SK-N-SH (cell line): ENCODE results near the gene ARHGAP8. TPM values are rescaled to one million over a fixed set of nuclear protein-coding genes. Genes with fewer than 3 reads are reported as not detected.

Source experiments
- CTCF ChIA-PET: fragments of 300-600, 350-600 bp; formaldehyde crosslinking; extraction: SDS; loops from one replicate; lab custom pipeline; 2021; lab: Yijun Ruan, JAX
- POLR2A ChIA-PET: fragments of 350-600 bp; sonication (Branson Sonifier 250); formaldehyde crosslinking; extraction: SDS; loops from one replicate; lab custom pipeline; 2020; ENCODE audit warnings: antibody characterized with exemption, inconsistent platforms; lab: Yijun Ruan, JAX
- DNase-seq: peaks from one replicate; pipeline ENCODE4 v3.0.0; 2012
- H2AFZ ChIP-seq: fragments of 200-600 bp; sonication (generic); 2 replicates; pipeline ENCODE4 v1.8.1; 2016; ENCODE audit warnings: antibody characterized with exemption, mild to moderate bottlenecking, low read depth
- H3F3A ChIP-seq: fragments of 200-600 bp; sonication (generic); replicated peaks from 2 replicates; pipeline ENCODE3; 2016; ENCODE audit warnings: antibody characterized with exemption, mild to moderate bottlenecking; ENCODE audit not compliant: insufficient read depth
- H3K27ac ChIP-seq, 2 experiments: fragments of 200-500 bp in 1 of 2; fragments of 200-600 bp in 1 of 2; sonication (Bioruptor generic) in 1 of 2; sonication (generic), shearing (Covaris generic) in 1 of 2; 2 replicates each; pipeline versions ENCODE4 v1.5.1 to v1.6.1; 2014 to 2016; ENCODE audit warnings: low read depth in 2 of 2, inconsistent platforms in 1 of 2, low read length in 1 of 2, mild to moderate bottlenecking in 1 of 2, mixed read lengths in 1 of 2
- H3K27me3 ChIP-seq: fragments of 200-600 bp; sonication (generic), shearing (Covaris generic); 2 replicates; pipeline ENCODE4 v1.6.1; 2016; ENCODE audit warnings: mixed run types; ENCODE audit not compliant: insufficient read depth
- H3K36me3 ChIP-seq, 2 experiments: fragments of 200-500 bp in 1 of 2; fragments of 200-600 bp in 1 of 2; sonication (Bioruptor generic) in 1 of 2; sonication (generic) in 1 of 2; replicated peaks in 1 of 2; 2 replicates each; pipeline versions ENCODE3 to v1.5.1; 2014 to 2016; ENCODE audit warnings: low read length in 1 of 2, mild to moderate bottlenecking in 1 of 2; ENCODE audit not compliant: insufficient read depth in 2 of 2, control insufficient read depth in 1 of 2
- H3K4me1 ChIP-seq, 2 experiments: fragments of 200-500 bp in 1 of 2; fragments of 200-600 bp in 1 of 2; sonication (Bioruptor generic) in 1 of 2; sonication (generic), shearing (Covaris generic) in 1 of 2; 2 replicates each; pipeline versions ENCODE4 v1.5.1 to v1.6.1; 2014 to 2016; ENCODE audit warnings: low read depth in 1 of 2, low read length in 1 of 2, mixed run types in 1 of 2; ENCODE audit not compliant: insufficient read depth in 2 of 2, control insufficient read depth in 1 of 2
- H3K4me2 ChIP-seq: fragments of 200-600 bp; sonication (generic), shearing (Covaris generic); 2 replicates; pipeline ENCODE4 v1.6.1; 2017; ENCODE audit warnings: mixed run types
- H3K4me3 ChIP-seq, 2 experiments: fragments of 200-500 bp in 1 of 2; fragments of 200-600 bp in 1 of 2; sonication (Bioruptor generic) in 1 of 2; sonication (generic), shearing (Covaris generic) in 1 of 2; 2 replicates each; pipeline versions ENCODE4 v1.5.1 to v1.8.1; 2014 to 2016; ENCODE audit warnings: low read depth in 2 of 2, inconsistent platforms in 1 of 2, low read length in 1 of 2, mild to moderate bottlenecking in 1 of 2, mixed read lengths in 1 of 2, moderate library complexity in 1 of 2
- H3K79me2 ChIP-seq: fragments of 200-600 bp; sonication (generic); 2 replicates; pipeline ENCODE4 v1.8.1; 2017; ENCODE audit warnings: mild to moderate bottlenecking; ENCODE audit not compliant: insufficient read depth
- H3K9ac ChIP-seq: fragments of 200-600 bp; sonication (generic); 2 replicates; pipeline ENCODE4 v1.6.1; 2017; ENCODE audit warnings: mixed run types
- H3K9me2 ChIP-seq: fragments of 200-600 bp; sonication (generic); 2 replicates; pipeline ENCODE4 v1.6.1; 2017; ENCODE audit warnings: mixed run types
- H3K9me3 ChIP-seq: fragments of 200-600 bp; sonication (generic); 2 replicates; pipeline ENCODE4 v1.6.1; 2017; ENCODE audit warnings: mixed run types, mild to moderate bottlenecking, moderate library complexity
- H4K20me1 ChIP-seq: fragments of 200-600 bp; sonication (generic); 2 replicates; pipeline ENCODE4 v1.6.1; 2017; ENCODE audit warnings: mild to moderate bottlenecking, mixed run types; ENCODE audit not compliant: insufficient read depth
- CHD2 ChIP-seq: fragments of 150-350 bp; IDR thresholded peaks from 2 replicates; pipeline ENCODE4 v1.6.1; 2018; ENCODE audit warnings: low read length; ENCODE audit not compliant: partially characterized antibody
- CTCF ChIP-seq: fragments of 200-600 bp; sonication (generic); IDR thresholded peaks from 2 replicates; pipeline ENCODE4 v1.6.1; 2017; ENCODE audit warnings: antibody characterized with exemption, mild to moderate bottlenecking, moderate library complexity
- ELF1 ChIP-seq: IDR thresholded peaks from 2 replicates; pipeline ENCODE4 v1.4.0; 2012
- EZH2phosphoT487 ChIP-seq: fragments of 200-600 bp; sonication (generic); IDR thresholded peaks from 2 replicates; pipeline ENCODE4 v1.6.1; 2017; ENCODE audit warnings: low read depth, mixed run types, mild to moderate bottlenecking, antibody characterized with exemption, moderate library complexity, borderline replicate concordance
- FOSL2 ChIP-seq: IDR thresholded peaks from 2 replicates; pipeline ENCODE4 v1.4.0; 2012; ENCODE audit warnings: low read depth, mild to moderate bottlenecking, moderate library complexity, borderline replicate concordance
- FOXJ3 ChIP-seq: sonication (generic); formaldehyde crosslinking; IDR thresholded peaks from 2 replicates; pipeline ENCODE4 v1.5.1; 2020; ENCODE audit warnings: mild to moderate bottlenecking, missing genetic modification reagents
- IRF3 ChIP-seq: fragments of 150-350 bp; IDR thresholded peaks from 2 replicates; pipeline ENCODE4 v1.6.1; 2016; ENCODE audit warnings: mild to moderate bottlenecking, low read depth, low read length
- JUND ChIP-seq: IDR thresholded peaks from 2 replicates; pipeline ENCODE4 v1.4.0; 2012
- MXI1 ChIP-seq: IDR thresholded peaks from 2 replicates; pipeline ENCODE4 v1.6.1; 2012; ENCODE audit warnings: mild to moderate bottlenecking, low read depth, low read length, improper control_type of control experiment
- PBX3 ChIP-seq: IDR thresholded peaks from 2 replicates; pipeline ENCODE4; 2012
- POLR2AphosphoS5 ChIP-seq: IDR thresholded peaks from 2 replicates; pipeline ENCODE4 v1.6.1; 2012; ENCODE audit warnings: low read depth, low read length
- RFX5 ChIP-seq: IDR thresholded peaks from 2 replicates; pipeline ENCODE4 v1.6.1; 2012; ENCODE audit warnings: mild to moderate bottlenecking, improper control_type of control experiment, low read length
- RXRA ChIP-seq: IDR thresholded peaks from 2 replicates; pipeline ENCODE4 v1.4.0; 2012; ENCODE audit warnings: low read depth, mild to moderate bottlenecking, borderline replicate concordance
- TAF1 ChIP-seq: IDR thresholded peaks from 2 replicates; pipeline ENCODE4 v1.6.1; 2012; ENCODE audit warnings: low read depth, mild to moderate bottlenecking, low read length, moderate library complexity, borderline replicate concordance
- TEAD4 ChIP-seq: IDR thresholded peaks from 2 replicates; pipeline ENCODE4 v1.4.0; 2012; ENCODE audit warnings: mild to moderate bottlenecking, borderline replicate concordance; ENCODE audit not compliant: insufficient read depth
- WGBS: methylation state at CpG from one replicate; pipeline ENCODE4 v1.1.6; 2017; ENCODE audit warnings: low lambda C conversion rate; 5-methylcytosine and 5-hydroxymethylcytosine counted together
- polyA plus RNA-seq, 3 experiments: library from polyadenylated mRNA; depleted of rRNA; stranded (reverse); fragments of >200 nt; gene quantifications; 2 replicates each; pipeline ENCODE4 v1.2.3, GENCODE V29; 2012

The ARHGAP8 gene
- polyA plus RNA-seq, 1 of the 3 experiments (the other 2 are of a cell fraction) = 0.08 TPM

- Histone ChIP-seq H3K4me1 (peaks cover 0 to 3% of the 10 kb centered on the region in 2 experiments; a peak in 1 of 4 replicates), H3K36me3 (no peaks in the 10 kb centered on the region), H3K27ac (no peak overlapping the region), H3K9ac (no peak overlapping the region), H2AFZ (no peak overlapping the region), H3K4me3 (no peak overlapping the region), H3K27me3 (no peaks in the 10 kb centered on the region), H4K20me1 (no peaks in the 10 kb centered on the region), H3K4me2 (no peak overlapping the region), H3K79me2 (no peaks in the 10 kb centered on the region), H3K9me3 (no peaks in the 10 kb centered on the region), H3F3A (no peaks in the 10 kb centered on the region), H3K9me2 (no peaks in the 10 kb centered on the region)
- DNase-seq = no peak
- WGBS = 67% methylated on average over 15 of the region's 20 CpGs
- CTCF ChIA-PET = no interaction called here
- POLR2A ChIA-PET = no interaction called here
- no peak for TF ChIP-seq RXRA
- TF ChIP-seq CTCF = no peak
- TF ChIP-seq FOXJ3 (CRISPR knock-in tag) = no peak
- no peak for TF ChIP-seq CHD2
- no peak for TF ChIP-seq MXI1
- no peak for TF ChIP-seq RFX5
- no peak for TF ChIP-seq PBX3
- no peak for TF ChIP-seq EZH2phosphoT487
- no peak for TF ChIP-seq JUND
- TF ChIP-seq FOSL2 = no peak
- no peak for TF ChIP-seq IRF3
- no peak for TF ChIP-seq TAF1
- TF ChIP-seq POLR2AphosphoS5 = no peak
- TF ChIP-seq TEAD4 = no peak
- no peak for TF ChIP-seq ELF1
These were observed 140.7 kb downstream of the ARHGAP8 start for GRCh38 chr22:44892803-44893730.
